ENCODE data around the gene RIPOR2.
"Not testable (repeated sequence)": the region's sequence is repeated elsewhere in the genome, so short reads cannot be mapped to it uniquely, and the experiment has no call there.

Gene RIPOR2

DNA sequence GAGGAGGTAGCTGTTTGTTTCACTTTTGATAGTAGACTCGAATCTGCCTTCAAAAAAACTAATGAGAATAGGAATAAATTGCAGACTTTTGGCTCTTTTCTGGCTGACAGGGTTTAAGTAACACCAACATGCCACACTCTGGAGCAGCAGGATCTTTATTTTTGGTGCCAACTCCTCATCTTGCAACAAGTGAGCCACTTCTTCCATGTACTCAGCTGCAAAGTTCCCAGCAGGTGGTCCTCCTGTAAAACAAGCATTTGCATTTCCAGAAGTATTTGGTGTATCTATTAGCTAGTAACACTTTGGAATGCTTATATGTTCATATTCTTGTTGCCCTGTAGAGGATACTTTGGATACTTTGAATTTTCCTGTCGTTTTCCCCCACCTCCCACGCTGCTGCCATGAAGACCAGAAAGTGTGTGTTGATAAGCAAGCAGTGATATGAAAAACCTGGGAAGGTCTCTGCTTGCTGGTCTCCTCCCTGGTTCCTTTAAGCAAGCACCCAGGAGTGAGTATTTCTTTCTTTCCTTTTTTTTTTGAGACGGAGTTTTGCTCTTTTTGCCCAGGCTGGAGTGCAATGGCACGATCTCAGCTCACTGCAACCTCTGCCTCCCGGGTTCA, 138.1 kb downstream of the RIPOR2 start:
- no peak for DNase-seq

GRCh38 chr6:24796616-24797290, 139.0 kb downstream of the RIPOR2 start:
- no peak for DNase-seq

GRCh38 chr6:24795106-24795505, 140.7 kb downstream of the RIPOR2 start:
- no peak for DNase-seq

DNA sequence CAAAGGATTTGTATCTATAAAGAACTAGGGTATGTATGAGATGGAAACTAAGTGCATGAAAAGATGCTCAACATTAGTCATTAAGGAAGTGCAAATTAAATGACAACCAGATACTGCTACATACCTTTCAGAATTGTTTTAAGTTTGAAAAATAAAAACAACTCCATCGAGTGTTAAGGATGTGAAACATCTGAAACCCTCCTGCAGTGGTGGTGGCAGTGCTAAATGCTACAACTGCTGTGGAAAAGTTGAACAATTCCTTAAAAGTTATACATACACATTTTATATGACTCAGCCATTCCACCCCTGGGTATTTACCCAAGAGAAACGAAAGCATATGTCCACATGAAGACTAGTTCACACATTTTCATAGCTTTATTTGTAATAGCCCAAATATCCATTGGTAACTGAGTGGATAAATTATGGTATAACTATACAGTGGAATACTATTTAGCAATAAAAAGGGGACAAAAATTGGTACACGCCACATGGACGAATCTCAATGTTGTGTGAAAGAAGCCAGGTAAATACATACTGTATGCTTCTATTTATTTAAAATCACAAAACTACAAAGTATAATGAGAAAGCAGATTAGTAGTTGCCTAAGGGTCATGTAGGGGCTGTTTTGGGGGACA, 147.6 kb downstream of the RIPOR2 start:
- DNase-seq, result no peak

- no peak for DNase-seq
Measured at GRCh38 chr6:24780206-24780605, 155.6 kb downstream of the RIPOR2 start.

GRCh38 chr6:24779416-24780016, 156.2 kb downstream of the RIPOR2 start:
- no peak for DNase-seq

DNA sequence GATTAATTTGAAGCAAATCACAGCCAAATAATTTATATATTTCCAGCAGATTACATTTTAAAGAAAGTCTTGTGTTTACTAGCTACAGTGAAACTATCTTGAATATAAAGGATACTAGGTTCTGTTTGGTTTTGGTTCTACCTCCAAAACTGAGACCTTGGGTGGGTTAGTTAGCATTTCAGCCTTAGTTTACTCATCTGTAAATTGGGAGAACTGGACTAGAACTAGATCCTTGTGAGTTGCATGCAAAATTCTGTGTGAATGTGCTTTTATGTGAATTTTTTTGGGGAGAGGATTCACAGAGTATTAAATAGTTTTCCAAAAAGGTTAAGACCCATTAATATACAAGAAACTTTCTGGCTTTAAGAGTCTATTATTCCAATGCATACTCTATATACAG, 156.9 kb downstream of the RIPOR2 start:
- no peak for DNase-seq

DNA sequence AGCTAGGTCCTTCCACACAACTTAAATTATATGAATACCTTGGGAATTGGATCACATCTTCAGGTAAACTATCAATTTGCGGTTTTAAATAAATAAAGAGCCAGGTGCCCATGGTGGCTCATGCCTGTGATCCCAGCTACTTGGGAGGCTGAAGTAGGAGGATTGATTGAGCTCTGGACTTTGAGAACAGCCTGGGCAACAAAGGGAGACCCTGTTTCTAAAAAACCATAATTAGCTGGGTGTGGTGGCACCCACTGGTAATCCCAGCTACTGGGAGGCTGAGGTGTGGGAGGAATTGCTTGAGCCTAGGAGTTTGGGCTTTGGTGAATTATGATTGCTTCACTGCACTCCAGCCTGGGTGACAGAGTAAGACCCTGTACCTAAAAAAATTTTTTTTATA, 157.6 kb downstream of the RIPOR2 start:
- no peak for DNase-seq

GRCh38 chr6:24777227-24777626, 158.5 kb downstream of the RIPOR2 start:
- DNase-seq, result no peak

- DNase-seq, result no peak
Measured at GRCh38 chr6:24775520-24776058, 160.2 kb downstream of the RIPOR2 start.

DNA sequence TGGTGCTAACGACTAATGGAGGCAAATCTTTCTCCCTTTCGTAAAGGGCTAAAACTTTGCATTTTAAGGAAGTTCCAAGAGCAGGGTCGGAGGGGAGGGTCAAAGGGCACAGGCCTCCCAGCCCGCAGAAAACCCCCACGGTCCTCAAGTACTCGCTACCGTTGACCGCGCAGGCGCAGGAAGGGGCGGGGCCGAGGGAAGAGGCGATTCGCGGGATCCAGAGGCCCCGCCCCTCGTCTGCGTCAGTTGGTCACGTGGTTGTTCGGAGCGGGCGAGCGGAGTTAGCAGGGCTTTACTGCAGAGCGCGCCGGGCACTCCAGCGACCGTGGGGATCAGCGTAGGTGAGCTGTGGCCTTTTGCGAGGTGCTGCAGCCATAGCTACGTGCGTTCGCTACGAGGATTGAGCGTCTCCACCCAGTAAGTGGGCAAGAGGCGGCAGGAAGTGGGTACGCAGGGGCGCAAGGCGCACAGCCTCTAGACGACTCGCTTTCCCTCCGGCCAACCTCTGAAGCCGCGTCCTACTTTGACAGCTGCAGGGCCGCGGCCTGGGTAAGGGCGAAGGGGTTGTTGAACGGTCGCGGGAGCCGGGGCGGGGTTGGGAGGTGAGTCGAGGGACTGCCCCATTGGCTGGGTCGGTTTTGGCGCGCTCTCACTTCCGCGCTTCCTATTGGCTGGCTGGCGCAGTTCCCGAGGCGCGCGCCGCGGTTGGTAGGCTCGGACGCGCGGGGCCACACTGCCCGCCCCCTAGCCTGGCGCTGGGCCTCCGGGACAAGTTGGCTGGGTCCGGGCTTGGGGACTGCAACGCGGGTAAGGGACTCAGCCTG, 160.9 kb downstream of the RIPOR2 start, which contains the start of gene GMNN:
Gene GMNN (plus strand): TSS at position 242 of the 824 bp plus-strand sequence. CDS start 2,310 bp downstream, outside the sequence.
- peak; percentile 98 for DNase-seq

DNA sequence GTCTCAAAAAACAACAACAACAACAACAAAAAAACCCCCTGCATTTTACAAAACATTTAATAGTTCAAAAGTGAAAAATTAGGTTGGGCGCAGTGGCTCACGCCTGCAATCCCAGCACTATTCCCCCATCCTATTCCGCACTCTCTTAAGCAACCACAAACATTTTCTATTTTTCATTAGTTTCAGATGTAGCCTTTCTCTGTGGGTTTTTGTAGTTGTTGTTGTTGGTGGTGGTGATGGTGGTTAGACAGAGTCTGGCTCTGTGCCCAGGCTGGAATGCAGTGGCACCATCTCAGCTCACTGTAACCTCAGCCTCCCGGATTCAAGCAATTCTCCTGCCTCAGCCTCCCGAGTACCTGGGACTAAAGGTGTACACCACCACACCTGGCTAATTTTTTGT, 167.4 kb downstream of the RIPOR2 start:
- no peak for DNase-seq

DNA sequence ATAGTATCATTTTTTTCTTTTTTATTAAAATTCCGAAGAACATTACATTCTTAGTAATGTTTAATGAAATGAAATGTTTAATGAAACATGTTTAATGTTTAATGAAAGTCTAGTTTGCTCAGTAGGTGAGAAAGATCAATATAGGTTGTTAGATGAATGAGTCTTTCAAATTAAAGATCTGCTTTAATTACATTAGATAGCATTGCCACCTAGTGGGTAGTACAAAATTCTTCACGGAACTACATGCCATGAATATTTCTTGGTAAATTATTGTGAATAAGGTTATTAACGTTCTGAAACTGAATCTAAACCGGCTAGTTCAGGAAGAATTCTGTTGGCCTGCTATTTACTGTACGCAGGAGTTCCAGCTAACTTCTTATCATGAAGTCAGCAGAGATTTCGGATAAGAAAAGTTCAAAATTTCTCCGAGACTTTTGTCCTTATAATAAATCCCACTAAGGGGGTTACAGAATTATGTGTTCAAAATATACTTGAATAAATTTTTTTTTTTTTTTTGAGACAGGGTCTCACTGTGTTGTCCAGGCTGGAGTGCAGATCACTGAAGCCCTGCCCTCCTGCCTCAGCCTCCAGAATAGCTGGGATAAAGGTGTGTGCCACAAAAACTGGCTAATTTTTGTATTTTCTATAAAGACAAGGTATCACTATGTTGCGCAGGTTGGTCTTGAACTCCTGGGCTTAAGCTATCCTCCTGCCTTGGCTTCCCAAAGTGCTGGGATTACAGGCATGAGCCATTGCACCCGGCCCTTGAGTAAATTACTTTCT, 168.9 kb downstream of the RIPOR2 start:
- peak; percentile 43 for DNase-seq

DNA sequence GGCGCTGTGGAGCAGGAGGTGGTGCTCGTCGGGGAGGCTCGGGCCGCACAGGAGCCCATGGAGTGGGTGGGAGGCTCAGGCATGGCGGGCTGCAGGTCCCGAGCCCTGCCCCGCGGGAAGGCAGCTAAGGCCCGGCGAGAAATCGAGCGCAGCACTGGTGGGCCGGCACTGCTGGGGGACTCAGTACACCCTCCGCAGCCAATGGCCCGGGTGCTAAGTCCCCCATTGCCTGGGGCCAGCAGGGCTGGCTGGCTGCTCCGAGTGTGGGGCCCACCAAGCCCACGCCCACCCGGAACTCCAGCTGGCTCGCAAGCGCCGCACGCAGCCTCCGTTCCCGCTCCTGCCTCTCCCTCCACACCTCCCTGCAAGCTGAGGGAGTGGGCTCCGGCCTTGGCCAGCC, 169.8 kb downstream of the RIPOR2 start:
- not testable (repeated sequence) for DNase-seq

DNA sequence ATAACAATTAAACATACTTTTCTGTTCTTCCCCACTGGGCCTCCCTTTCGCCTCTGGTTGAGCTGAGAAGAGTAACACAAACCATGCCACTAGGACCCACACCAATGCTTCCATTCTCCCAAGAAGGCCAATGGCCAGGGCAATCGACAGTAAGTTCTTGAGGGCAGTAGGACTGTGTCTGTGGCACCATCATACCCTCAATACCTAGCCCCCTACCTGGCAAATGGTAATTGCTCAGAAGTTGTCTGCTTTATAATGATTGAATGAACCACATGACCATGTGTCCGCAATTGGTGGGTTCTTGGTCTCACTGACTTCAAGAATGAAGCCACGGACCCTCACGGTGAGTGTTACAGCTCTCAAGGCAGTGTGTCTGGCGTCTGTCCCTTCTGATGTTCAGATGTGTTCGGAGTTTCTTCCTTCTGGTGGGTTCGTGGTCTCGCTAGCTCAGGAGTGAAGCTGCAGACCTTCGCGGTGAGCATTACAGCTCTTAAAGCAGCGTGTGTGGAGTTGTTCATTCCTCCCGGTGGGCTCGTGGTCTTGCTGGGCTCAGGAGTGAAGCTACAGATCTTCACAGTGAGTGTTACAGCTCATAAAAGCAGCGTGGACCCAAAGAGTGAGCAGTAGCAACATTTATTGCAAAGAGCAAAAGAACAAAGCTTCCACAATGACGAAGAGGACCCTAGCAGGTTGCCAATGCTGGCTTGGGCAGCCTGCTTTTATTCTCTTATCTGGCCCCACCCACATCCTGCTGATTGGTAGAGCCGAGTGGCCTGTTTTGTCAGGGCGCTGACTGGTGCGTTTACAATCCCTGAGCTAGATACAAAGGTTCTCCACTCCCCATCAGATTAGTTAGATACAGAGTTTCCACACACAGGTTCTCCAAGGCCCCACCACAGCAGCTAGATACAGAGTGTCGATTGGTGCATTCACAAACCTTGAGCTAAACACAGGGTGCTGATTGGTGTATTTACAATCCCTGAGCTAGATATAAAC, 170.6 kb downstream of the RIPOR2 start:
- DNase-seq, result not testable (repeated sequence)

- DNase-seq, result no peak
Measured at GRCh38 chr6:24763578-24763977, 172.2 kb downstream of the RIPOR2 start.

- no peak for DNase-seq
Measured at GRCh38 chr6:24761851-24762250, 173.9 kb downstream of the RIPOR2 start.

DNA sequence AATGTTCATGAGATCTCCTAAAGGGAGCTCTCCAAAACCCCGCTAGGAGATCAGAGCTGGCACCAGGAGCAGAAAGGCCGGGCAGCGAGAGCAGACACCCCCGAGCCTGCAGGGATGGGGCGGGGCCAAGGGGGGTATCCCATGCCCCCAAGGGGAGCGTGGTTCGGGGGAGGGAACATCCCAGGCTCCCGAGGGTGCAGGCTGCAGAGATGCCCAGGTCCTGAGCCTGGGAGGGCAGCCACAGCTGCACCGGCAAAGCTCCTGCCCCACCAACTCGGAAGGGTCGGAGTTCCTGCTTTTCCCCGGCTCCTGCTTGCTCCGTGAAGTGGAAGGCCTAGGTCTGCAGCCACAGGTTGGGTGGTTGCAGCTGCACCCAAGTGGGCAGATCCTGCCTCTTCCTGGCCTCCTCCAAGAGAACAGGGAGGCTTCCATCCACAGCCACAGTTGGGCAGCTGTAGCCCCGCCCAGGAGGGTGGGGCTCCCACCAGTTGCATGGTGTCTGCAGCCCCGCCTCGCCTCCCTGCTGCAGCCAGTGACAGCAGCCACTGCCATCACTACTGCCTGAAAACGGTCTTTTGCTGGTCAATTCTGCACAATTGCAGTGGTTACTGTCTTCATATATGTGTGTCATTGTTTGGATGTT, 174.4 kb downstream of the RIPOR2 start:
- DNase-seq, result no peak

- DNase-seq, result no peak
Measured at GRCh38 chr6:24760210-24760609, 175.6 kb downstream of the RIPOR2 start.

DNA sequence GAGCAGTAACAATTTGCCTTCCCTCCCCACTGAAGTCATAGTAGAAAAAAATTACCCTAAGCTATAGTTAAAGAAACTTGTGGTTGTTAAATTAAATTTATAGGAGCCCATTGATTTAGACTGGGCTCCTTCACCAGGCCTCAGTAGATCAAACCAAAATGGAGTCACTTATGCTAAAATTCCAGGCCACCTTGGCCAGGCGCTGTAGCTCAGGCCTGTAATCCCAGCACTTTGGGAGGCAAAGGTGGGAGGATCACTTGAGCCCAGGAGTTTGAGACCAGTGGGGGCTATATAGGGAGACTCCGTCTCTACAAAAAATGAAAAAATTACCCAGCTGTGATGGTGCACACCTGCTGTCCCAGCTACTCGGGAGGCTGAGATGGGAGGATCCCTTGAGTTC, 176.0 kb downstream of the RIPOR2 start:
- no peak for DNase-seq

All from MV-4-11 (cell line).